ENCODE measurements around the gene NISCH.

- TF ChIP-seq PPARA (CRISPR knock-in tag; IDR thresholded peaks at IDR 0.05; ENCODE audit: borderline replicate concordance) (no peak), ESRRG (CRISPR knock-in tag; IDR thresholded peaks at IDR 0.05) (no peak), TCF4 (CRISPR knock-in tag; IDR thresholded peaks at IDR 0.05; ENCODE audit: borderline replicate concordance) (no peak), ZFP3 (CRISPR knock-in tag; IDR thresholded peaks at IDR 0.05) (no peak), PATZ1 (CRISPR knock-in tag; IDR thresholded peaks at IDR 0.05; ENCODE audit: borderline replicate concordance) (no peak), POU6F1 (CRISPR knock-in tag; IDR thresholded peaks at IDR 0.05; ENCODE audit: borderline replicate concordance, low read depth) (no peak), BACH2 (CRISPR knock-in tag; IDR thresholded peaks at IDR 0.05; ENCODE audit: borderline replicate concordance) (no peak), TOX (CRISPR knock-in tag; IDR thresholded peaks at IDR 0.05; ENCODE audit: borderline replicate concordance) (no peak), CSDC2 (CRISPR knock-in tag; IDR thresholded peaks at IDR 0.05) (no peak), ZNF565 (CRISPR knock-in tag; conservative IDR thresholded peaks at IDR 0.05; ENCODE audit: low read depth) (no peak)
- TF ChIP-seq, protein P1, sequence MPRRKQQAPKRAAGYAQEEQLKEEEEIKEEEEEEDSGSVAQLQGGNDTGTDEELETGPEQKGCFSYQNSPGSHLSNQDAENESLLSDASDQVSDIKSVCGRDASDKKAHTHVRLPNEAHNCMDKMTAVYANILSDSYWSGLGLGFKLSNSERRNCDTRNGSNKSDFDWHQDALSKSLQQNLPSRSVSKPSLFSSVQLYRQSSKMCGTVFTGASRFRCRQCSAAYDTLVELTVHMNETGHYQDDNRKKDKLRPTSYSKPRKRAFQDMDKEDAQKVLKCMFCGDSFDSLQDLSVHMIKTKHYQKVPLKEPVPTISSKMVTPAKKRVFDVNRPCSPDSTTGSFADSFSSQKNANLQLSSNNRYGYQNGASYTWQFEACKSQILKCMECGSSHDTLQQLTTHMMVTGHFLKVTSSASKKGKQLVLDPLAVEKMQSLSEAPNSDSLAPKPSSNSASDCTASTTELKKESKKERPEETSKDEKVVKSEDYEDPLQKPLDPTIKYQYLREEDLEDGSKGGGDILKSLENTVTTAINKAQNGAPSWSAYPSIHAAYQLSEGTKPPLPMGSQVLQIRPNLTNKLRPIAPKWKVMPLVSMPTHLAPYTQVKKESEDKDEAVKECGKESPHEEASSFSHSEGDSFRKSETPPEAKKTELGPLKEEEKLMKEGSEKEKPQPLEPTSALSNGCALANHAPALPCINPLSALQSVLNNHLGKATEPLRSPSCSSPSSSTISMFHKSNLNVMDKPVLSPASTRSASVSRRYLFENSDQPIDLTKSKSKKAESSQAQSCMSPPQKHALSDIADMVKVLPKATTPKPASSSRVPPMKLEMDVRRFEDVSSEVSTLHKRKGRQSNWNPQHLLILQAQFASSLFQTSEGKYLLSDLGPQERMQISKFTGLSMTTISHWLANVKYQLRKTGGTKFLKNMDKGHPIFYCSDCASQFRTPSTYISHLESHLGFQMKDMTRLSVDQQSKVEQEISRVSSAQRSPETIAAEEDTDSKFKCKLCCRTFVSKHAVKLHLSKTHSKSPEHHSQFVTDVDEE (CRISPR knock-in tag; IDR thresholded peaks at IDR 0.05) = no peak
Observed at GRCh38 chr3:52520141-52520667, 64.8 kb downstream of the NISCH start.

Measured in SK-N-SH treated with all-trans-retinoic acid at 6 μM for 48 hours (cell line).